Sciatic nerve (tissue), 2 donors: ENCODE data around the gene KCNJ2. TPM values are rescaled to one million over a fixed set of nuclear protein-coding genes. Genes with fewer than 3 reads are reported as not detected.

ENCODE experiments used
- ATAC-seq: fragments of 200-7000 bp; cut with Tn5 transposase; one replicate; pipeline ENCODE4 v1.9.1; 2020; ENCODE audit warnings: mild to moderate bottlenecking, moderate library complexity
- DNase-seq: peaks from one replicate; pipeline ENCODE4 v3.0.0-alpha.2; 2020; ENCODE audit warnings: low spot score
- intact Hi-C: fragments of 100-400 bp; cut with DNase I; formaldehyde crosslinking; loops from one replicate; pipeline ENCODE4 v1.14.2; 2022
- total RNA-seq: library from RNA; stranded (reverse); fragmentation: NEBNext Ultra II Directional; extraction: Animal tissue kit (Norgen Biotek cat#: 25700); gene quantifications from one replicate; pipeline ENCODE4 v1.2.1, GENCODE V29; 2021
- donor health status: DM: no; HTN: no; CAD: no.
- donor health status: DM: no; HTN: no; CAD: no.

Gene KCNJ2
- total RNA-seq, 1 donor from 2014 or later, result 11.9 TPM

DNA sequence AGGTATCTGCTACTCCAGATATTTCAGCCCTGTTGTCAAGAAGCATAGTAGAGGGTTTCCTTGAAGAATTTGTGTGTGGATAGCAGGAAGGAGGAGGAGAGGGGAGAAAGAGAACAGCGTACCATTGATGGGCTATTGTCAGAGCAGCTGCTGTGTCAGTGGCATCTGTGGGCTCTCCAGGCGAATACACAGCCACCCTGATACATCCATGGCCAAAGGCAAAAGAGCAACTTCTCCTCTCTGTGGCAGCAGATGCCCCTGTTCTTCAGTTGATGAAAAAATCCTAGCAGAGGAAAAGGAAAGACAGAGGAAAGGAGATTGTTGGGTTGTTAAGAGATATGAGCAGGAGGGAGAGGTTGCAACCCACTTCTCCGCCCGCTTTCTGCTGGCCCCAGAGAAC, 12.2 kb upstream of the KCNJ2 start:
- DNase-seq (no peak), ATAC-seq (no peak)
- intact Hi-C loops, result no loop called here

DNA sequence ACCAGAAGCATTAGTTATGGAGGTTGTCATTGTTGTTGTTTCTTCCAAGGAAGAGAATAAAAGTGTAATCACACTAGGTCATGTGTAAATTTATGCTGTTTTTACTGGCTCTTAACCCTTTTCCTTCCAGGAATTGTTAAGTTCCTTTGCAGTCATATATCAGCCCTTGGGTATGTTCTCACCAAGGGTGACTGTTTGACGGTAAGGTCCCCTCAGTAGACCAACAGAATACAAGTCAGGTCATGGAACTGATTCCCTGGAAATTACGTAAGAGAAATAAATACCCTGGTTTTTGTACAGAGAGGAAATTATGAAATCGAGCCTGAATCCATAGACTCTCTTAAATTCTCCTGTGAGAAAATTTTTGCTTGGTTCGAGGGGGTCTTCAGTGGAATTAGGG, 11.2 kb upstream of the KCNJ2 start:
- peak; percentile 83 for ATAC-seq

DNA sequence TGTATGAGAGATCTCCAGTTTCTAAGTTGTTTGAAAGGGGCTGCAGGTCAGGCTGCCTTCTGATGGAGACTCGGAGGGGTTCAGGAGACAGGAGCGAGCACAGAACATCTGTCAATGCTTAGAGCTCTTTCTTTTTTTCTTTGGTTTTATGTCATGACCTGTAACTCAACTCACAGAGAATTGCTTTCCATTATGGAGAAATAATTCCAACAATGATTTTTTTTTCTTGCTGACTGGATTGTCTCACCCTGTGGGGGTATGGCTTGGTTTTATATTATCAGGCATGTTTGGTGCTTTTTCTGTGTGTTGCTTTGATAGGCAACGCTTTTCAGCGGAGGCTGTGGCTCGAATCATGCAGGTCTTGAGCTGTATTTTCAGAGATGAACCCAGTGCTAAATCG, 10.7 kb upstream of the KCNJ2 start:
- no peak for DNase-seq
- intact Hi-C loops, result no loop called here
- peak; percentile 74 for ATAC-seq

More for the DNA sequence above, 11.2 kb upstream of the KCNJ2 start:
- intact Hi-C loops, result no loop called here
- no peak for DNase-seq

GRCh38 chr17:70159980-70160379, 9.4 kb upstream of the KCNJ2 start:
- ATAC-seq, result no peak
- DNase-seq, result no peak
- intact Hi-C loops, result no loop called here

DNA sequence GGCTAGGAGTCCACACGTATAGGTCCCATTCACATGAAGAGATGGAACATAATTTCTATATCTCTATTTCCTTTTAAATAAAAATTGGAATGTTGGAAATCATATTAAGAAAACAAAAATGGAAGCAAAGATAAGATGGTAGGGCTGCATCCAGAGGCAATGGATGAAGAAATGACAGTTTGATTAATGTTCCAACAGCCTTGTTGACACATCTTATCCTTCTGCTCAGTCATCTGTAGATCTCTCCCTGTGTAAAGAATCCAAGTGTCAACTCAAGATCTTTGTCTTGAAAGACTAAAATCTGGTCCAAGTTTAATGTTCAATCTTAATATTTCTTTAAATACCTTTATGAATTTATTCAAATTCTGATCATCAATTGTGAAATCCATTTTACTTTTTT, 7.8 kb upstream of the KCNJ2 start:
- ATAC-seq, result no peak
- no peak for DNase-seq
- intact Hi-C loops, result no loop called here

DNA sequence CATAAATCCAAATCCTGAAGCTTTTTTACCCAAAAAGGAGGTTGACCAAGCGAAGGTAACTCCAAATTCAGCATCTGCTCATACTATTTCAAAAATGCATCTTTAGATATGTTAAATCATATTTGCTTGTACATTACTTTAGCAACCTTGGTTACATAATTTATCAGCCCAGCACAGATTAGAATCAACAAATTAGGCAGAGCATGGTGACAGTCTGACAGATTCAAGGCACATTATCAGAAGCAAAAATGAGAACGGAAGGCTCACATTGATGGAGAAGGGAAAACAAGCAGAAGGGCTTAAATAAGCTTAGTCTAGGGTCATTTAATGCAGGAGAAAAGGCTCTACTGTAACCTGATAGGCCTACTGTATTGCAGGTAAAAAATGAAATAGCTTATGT, 3.9 kb upstream of the KCNJ2 start:
- no peak for DNase-seq
- ATAC-seq, result no peak
- intact Hi-C loops, result no loop called here

DNA sequence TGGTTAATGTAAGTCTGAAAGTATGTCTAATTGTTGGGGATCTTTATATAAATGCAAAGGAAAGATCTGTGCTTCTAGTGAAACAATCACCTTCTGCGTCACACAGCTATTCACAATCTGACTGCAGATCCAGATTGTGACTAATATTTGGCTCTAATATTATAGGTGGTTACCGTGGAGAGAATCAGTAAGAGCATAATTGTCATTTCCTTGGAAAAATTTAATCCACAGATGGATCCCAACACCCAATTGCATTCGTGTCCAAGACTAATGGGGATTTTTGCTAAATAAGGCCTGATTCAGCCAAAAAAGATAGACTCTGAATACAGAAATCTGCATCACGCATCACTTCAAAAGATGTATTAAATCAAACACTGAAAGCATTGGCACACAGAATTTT, 2.7 kb upstream of the KCNJ2 start:
- intact Hi-C loops, result no loop called here

DNA sequence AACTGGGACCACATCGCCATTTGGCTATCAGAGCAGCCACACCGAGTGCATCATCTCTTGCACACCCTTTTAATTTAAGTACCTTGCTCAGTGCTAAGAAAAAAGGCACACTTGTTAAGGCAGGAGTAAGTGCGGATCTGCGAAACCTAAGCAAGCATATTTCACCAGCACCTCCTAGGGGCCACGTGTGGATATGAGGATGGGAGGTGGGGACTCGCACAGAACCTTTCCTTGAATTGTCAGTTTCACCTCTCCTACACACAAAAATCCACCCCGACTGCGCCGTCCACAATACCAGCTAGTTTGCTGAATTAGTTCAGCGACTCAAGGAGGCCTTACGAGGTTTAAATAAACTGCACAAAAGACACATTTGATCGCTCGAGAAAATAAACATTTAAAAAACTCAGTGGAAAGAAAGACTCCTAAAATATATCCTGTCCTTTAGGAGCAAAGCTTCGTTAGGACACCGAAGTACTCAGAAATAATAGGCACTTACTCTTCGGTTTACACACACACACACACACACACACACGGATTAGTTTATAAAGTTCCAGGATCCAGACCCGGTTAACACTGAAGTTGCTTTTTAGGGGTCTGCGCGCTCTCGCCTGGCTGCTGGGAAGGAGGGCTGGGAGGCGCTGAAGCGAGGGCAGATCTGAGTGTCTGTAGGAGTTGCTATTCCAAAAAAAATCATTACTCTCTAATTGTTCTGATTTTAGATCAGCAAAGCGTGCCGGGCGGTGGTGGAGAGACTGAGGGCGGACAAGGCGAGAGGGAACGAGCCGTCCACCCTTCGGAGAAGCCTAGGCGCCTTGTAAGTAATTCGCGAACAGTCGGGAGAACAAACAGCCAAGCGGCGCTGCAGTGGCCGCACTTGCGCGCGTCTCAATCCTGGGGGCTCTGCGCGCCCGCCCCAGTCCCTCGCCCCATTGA, 1.0 kb upstream of the KCNJ2 start:
- ATAC-seq (peak; percentile 77), DNase-seq (peak; percentile 79)
- intact Hi-C loops, result no loop called here

More for the DNA sequence above, 2.7 kb upstream of the KCNJ2 start:
- no peak for DNase-seq
- no peak for ATAC-seq

- ATAC-seq (peak; percentile 60), DNase-seq (no peak)
- intact Hi-C loops, result no loop called here
Observed at GRCh38 chr17:70169709-70170597, 621 bp downstream of the KCNJ2 start.

DNA sequence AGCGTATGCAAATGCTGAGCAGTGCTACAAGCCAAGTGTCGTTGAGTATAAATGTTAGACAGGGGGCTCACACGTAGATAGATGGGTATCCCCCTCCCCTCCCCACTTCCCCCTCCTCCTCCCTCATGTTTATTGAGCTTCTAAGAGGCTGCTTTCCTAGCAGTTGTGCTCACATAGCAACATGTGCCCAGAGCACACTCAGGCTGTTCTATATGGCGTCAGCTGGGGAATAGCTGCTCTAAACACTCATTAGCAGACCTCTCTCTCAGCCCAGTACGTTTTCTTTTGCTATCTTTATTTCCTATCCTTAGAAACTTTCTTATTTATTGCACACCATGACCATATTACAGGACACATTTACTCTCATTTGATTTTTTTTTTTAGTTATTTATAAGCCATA, 1.8 kb downstream of the KCNJ2 start:
- intact Hi-C loops, result no loop called here
- ATAC-seq (no peak), DNase-seq (no peak)

DNA sequence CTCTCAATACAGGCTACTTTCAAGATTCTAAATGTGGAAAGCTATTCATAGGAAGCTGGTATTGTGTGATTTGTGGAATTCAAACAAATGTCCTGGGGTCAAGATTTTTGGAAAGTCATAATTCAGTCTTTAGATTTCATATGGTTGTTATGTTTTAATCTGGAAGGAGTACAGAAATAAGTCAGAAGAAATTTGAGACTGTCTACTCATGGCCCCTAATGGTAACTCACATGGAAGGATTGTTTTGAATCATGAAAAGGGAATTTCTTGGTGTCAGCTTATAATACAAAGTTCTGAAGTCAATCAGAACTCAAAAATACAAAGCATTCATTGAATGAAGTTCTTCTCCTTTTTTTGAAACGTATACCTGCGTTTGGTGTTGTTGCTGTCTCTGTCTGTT, 3.1 kb downstream of the KCNJ2 start:
- intact Hi-C loops, result no loop called here
- DNase-seq (no peak), ATAC-seq (no peak)

- no peak for ATAC-seq
- DNase-seq, result no peak
- intact Hi-C loops, result no loop called here
Observed at GRCh38 chr17:70172923-70173322, 3.6 kb downstream of the KCNJ2 start.

- no peak for DNase-seq
- intact Hi-C loops, result no loop called here
- no peak for ATAC-seq
Observed at GRCh38 chr17:70173681-70174080, 4.3 kb downstream of the KCNJ2 start.

- intact Hi-C loops, result no loop called here
- DNase-seq (no peak), ATAC-seq (no peak)
Observed at GRCh38 chr17:70181376-70181775, 12.0 kb downstream of the KCNJ2 start.

GRCh38 chr17:70181866-70182265, 12.5 kb downstream of the KCNJ2 start:
- intact Hi-C loops, result no loop called here
- no peak for DNase-seq
- ATAC-seq, result no peak

DNA sequence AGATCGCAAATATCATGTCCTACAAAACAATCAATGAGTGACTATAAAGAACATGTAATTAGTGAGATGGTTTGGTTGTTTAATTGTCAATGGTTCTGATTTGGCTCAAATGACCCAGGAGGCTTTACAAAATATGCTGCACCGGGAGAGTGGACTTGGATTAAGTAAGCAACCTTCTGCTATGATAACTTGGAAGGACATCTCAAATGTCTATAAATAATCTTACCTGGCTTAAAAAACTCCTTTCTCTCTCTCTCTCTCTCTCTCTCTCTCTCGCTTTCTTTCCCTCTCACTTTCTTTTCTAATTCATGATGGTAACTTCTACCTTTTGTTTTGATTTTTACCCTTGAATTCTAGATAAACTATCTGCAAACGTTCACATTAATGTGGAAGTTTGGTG, 14.2 kb downstream of the KCNJ2 start:
- DNase-seq, result no peak
- intact Hi-C loops, result no loop called here
- ATAC-seq, result no peak

DNA sequence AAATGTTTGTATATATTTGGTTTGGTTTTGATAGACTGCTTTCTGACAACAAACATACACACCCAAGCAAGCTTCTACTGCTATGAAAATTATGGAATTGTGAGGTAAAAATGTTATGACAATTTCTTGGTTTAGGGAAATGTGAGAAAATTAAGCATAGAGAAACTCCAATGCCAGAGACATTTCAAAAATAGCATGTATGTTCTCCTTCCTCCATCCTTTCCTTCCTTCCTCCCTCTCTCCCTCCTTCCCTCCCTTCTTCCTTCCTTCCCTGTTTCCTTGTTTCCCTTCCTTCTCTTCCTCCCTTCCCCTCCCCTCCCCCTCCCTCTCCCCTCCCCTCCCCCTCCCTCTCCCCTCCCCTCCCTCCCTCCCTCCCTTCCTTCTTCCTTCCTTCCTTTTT, 14.9 kb downstream of the KCNJ2 start:
- intact Hi-C loops, result no loop called here
- DNase-seq, result no peak
- ATAC-seq, result no peak

DNA sequence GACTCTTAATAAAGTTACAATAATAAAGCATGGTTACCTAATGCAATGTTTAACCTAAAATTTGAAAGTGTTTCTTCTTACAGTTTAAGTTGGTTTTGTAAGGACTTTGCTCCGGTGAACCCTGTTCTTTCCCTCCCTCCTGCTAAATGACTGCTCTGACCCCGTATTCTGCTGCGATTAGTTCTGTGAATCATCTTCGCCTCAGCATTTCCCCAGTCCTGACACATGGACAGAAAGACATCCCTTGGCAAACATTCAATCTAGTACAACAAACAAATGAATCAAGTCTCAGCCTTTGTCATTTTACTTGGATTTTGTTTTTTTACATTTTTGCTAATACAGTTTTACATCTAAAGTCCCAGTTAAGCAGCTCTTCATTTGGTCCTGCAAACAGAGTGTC, 15.4 kb downstream of the KCNJ2 start:
- ATAC-seq, result no peak
- intact Hi-C loops, result no loop called here

DNA sequence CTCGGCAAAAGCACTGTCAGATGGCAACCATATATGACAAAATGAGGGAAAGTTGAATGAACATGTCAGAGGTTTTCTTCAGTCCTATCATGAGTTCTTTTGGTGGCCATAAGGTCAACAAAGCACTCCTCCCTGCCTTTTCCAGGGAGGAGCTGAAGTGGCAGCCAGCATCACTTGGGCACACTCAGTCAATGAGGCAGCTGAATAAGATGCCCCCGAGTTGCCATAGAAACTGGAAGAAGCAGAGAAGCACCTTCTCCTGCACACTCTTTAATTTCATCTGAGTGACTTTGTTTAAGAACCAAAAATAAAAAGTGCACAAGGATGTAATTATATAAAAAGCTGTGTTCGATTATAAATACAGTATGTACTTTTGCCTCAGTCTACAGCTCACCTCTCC, 16.0 kb downstream of the KCNJ2 start:
- no peak for ATAC-seq
- no peak for DNase-seq
- intact Hi-C loops, result no loop called here

More for the DNA sequence above, 15.4 kb downstream of the KCNJ2 start:
- DNase-seq, result no peak

DNA sequence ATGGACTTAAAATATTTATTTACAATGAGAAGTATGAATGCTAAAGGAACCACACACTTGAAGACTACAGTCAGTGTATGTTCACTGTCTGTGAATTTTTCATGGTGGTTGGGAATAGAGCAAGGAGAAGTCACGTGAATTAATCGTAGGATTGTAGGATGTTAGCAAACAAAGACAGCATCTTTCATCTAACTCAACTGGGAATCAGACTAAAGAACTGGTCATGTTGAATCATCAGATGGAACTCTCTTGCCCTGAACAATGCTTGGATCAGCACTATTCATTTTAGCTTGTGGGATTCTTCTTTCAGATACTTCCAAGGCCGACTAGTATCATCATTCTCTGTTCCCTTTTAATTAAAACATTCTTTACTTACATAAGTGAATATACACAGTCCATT, 18.1 kb downstream of the KCNJ2 start:
- DNase-seq, result no peak
- intact Hi-C loops, result no loop called here
- no peak for ATAC-seq
